ENCODE data around the gene GALNT10. TPM values are rescaled to one million over a fixed set of nuclear protein-coding genes. Genes with fewer than 3 reads are reported as not detected.

GALNT10 gene
- total and polyA plus RNA-seq, 10 of the 15 experiments (the other 5 are each of a cell fraction or from before 2014, with no cell fraction given), result 3.9 to 35.4 (median 15.5) TPM

- TF ChIP-seq FOS (IDR thresholded peaks at IDR 0.05; ENCODE audit: borderline replicate concordance, extremely low read depth, insufficient read length) (no peak), ZNF274 (IDR thresholded peaks at IDR 0.05; ENCODE audit: insufficient read depth, insufficient read length) (no peak), SIX5 (IDR thresholded peaks at IDR 0.05; ENCODE audit: low read depth, low read length, severe bottlenecking) (no peak), ZBED1 (IDR thresholded peaks at IDR 0.05; ENCODE audit: borderline replicate concordance) (no peak), SKIL (IDR thresholded peaks at IDR 0.05; ENCODE audit: low read depth, poor library complexity, severe bottlenecking) (no peak), NFYA (IDR thresholded peaks at IDR 0.05; ENCODE audit: borderline replicate concordance, low read depth, low read length) (no peak), SUZ12 (IDR thresholded peaks at IDR 0.05; ENCODE audit: unreplicated experiment) (no peak), SREBF1 (IDR thresholded peaks at IDR 0.05; ENCODE audit: low read length) (no peak), IKZF1 (conservative IDR thresholded peaks at IDR 0.05) (peak; percentile 32; the same call in 1 of the 2 replicates), ZNF384 (IDR thresholded peaks at IDR 0.05; ENCODE audit: borderline replicate concordance, low read depth, low read length) (no peak), BMI1 (IDR thresholded peaks at IDR 0.05; ENCODE audit: borderline replicate concordance) (no peak), TBL1XR1 (IDR thresholded peaks at IDR 0.05; ENCODE audit: low read depth, low read length) (no peak), EZH2 (IDR thresholded peaks at IDR 0.05; ENCODE audit: borderline replicate concordance, control insufficient read depth, low read depth, low read length) (no peak), E2F4 (IDR thresholded peaks at IDR 0.05; ENCODE audit: low read depth, low read length) (no peak), ATF7 (IDR thresholded peaks at IDR 0.05; ENCODE audit: low read depth) (no peak), TCF3 (IDR thresholded peaks at IDR 0.05; ENCODE audit: borderline replicate concordance, insufficient read depth, low read depth, low read length) (no peak), ZNF622 (IDR thresholded peaks at IDR 0.05) (no peak), RCOR1 (conservative IDR thresholded peaks at IDR 0.05; ENCODE audit: low read depth, low read length) (no peak), CHD2 (IDR thresholded peaks at IDR 0.05; ENCODE audit: borderline replicate concordance, low read depth, low read length) (no peak), IRF4 (IDR thresholded peaks at IDR 0.05; ENCODE audit: low read depth, low read length) (peak; percentile 59; the same call in 1 of the 2 replicates), MLLT1 (IDR thresholded peaks at IDR 0.05) (no peak), KLF5 (IDR thresholded peaks at IDR 0.05; ENCODE audit: partially characterized antibody) (no peak), BHLHE40 (IDR thresholded peaks at IDR 0.05; ENCODE audit: borderline replicate concordance in 1 of 2, low read depth in 2 of 2, low read length in 1 of 2) (no peak), ZSCAN29 (IDR thresholded peaks at IDR 0.05) (no peak), ASH2L (IDR thresholded peaks at IDR 0.05; ENCODE audit: borderline replicate concordance, low read depth) (no peak), ETV6 (conservative IDR thresholded peaks at IDR 0.05 in 1 of 2, IDR thresholded peaks at IDR 0.05 in 1 of 2; ENCODE audit: borderline replicate concordance in 1 of 2, low read depth in 1 of 2) (peak in 1 of 2 experiments; percentile 87; a peak in 2 of 4 replicates)
Observed at GRCh38 chr5:154351566-154351965, 161.0 kb downstream of the GALNT10 start (continued).
